PC-3 (cell line): ENCODE measurements around the gene KBTBD12.

ENCODE experiments used
- CTCF ChIP-seq: fragments of 300-600 bp; sonication (generic); conservative IDR thresholded peaks from 2 replicates; pipeline ENCODE4 v1.5.1; 2017; ENCODE audit warnings: antibody characterized with exemption, low read depth, mild to moderate bottlenecking, low read length
- EZH2 ChIP-seq: fragments of 300-600 bp; sonication (generic); IDR thresholded peaks from one replicate; pipeline ENCODE4 v1.6.1; 2017; ENCODE audit warnings: antibody characterized with exemption, mild to moderate bottlenecking, low read length; ENCODE audit not compliant: unreplicated experiment
- EZH2phosphoT487 ChIP-seq: fragments of 300-600 bp; sonication (generic); IDR thresholded peaks from 2 replicates; pipeline ENCODE4 v1.6.1; 2018; ENCODE audit warnings: mild to moderate bottlenecking, antibody characterized with exemption, low read length, borderline replicate concordance

- no peak for TF ChIP-seq EZH2
- TF ChIP-seq CTCF, result no peak
- no peak for TF ChIP-seq EZH2phosphoT487
These were observed 99.5 kb downstream of the KBTBD12 start for GRCh38 chr3:128014548-128014947.
